Neutrophil (primary cell): Measurements from ENCODE around the gene FAM193B.

Source experiments
- H3K27ac ChIP-seq: fragments of 200-600 bp; sonication (generic); 2 replicates; pipeline ENCODE4 v1.5.1; 2016; ENCODE audit warnings: mild to moderate bottlenecking, moderate library complexity
- H3K27me3 ChIP-seq: fragments of 200-600 bp; sonication (generic); 2 replicates; pipeline ENCODE4 v1.6.0; 2016; ENCODE audit warnings: mild to moderate bottlenecking
- H3K36me3 ChIP-seq: fragments of 200-600 bp; sonication (generic); 2 replicates; pipeline ENCODE4 v1.5.1; 2017
- H3K4me1 ChIP-seq, 2 experiments: fragments of 200-600 bp in 1 of 2; sonication (generic) in 1 of 2; 1 replicate in 1 of 2; 2 replicates in 1 of 2; pipeline versions ENCODE4 v1.5.1 to v1.6.1; 2013 to 2016; ENCODE audit warnings: low read depth in 1 of 2, low read length in 1 of 2, mild to moderate bottlenecking in 1 of 2, moderate library complexity in 1 of 2; ENCODE audit not compliant: control insufficient read depth in 1 of 2, insufficient read depth in 1 of 2
- H3K4me3 ChIP-seq, 2 experiments: fragments of 200-600 bp in 1 of 2; sonication (generic) in 1 of 2; 1 replicate in 1 of 2; 2 replicates in 1 of 2; pipeline ENCODE4 v1.5.1; 2013 to 2016; ENCODE audit warnings: low read depth in 1 of 2, low read length in 1 of 2, mild to moderate bottlenecking in 1 of 2, moderate library complexity in 1 of 2
- H3K9me3 ChIP-seq: fragments of 200-600 bp; sonication (generic); 2 replicates; pipeline ENCODE4 v1.5.1; 2016
- TF ChIP-seq, protein P1 (sequence below): fragments of 200-600 bp; sonication (generic); IDR thresholded peaks from 2 replicates; pipeline ENCODE4 v1.5.1; 2016; ENCODE audit warnings: antibody characterized with exemption

The FAM193B gene

GRCh38 chr5:177519463-177520235 is 34.7 kb downstream of the FAM193B start:
- Histone ChIP-seq H3K4me1 (peaks cover 18 to 21% of the 10 kb centered on the region in 2 experiments), H3K36me3 (peaks cover 57% of the 10 kb centered on the region), H3K27ac (peak overlapping the region; percentile 31), H3K9me3 (no peaks in the 10 kb centered on the region), H3K4me3 (no peak overlapping the region), H3K27me3 (no peaks in the 10 kb centered on the region)
- TF ChIP-seq, protein P1, sequence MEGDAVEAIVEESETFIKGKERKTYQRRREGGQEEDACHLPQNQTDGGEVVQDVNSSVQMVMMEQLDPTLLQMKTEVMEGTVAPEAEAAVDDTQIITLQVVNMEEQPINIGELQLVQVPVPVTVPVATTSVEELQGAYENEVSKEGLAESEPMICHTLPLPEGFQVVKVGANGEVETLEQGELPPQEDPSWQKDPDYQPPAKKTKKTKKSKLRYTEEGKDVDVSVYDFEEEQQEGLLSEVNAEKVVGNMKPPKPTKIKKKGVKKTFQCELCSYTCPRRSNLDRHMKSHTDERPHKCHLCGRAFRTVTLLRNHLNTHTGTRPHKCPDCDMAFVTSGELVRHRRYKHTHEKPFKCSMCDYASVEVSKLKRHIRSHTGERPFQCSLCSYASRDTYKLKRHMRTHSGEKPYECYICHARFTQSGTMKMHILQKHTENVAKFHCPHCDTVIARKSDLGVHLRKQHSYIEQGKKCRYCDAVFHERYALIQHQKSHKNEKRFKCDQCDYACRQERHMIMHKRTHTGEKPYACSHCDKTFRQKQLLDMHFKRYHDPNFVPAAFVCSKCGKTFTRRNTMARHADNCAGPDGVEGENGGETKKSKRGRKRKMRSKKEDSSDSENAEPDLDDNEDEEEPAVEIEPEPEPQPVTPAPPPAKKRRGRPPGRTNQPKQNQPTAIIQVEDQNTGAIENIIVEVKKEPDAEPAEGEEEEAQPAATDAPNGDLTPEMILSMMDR = no peak

- TF ChIP-seq, protein P1 = peak; percentile 27
- Histone ChIP-seq H3K27ac (peak within 1 kb of the TSS; percentile 86), H3K4me3 (peak within 1 kb of the TSS; percentile 89 to 91), H3K4me1 (peaks cover 25 to 26% of the 10 kb centered on the region in 2 experiments), H3K9me3 (no peaks in the 10 kb centered on the region), H3K27me3 (no peaks in the 10 kb centered on the region), H3K36me3 (peaks cover 59% of the 10 kb centered on the region)
Measured at GRCh38 chr5:177516601-177517568, 37.5 kb downstream of the FAM193B start, which contains the start of gene DDX41. Gene DDX41 (minus strand): TSS chr5:177516961. CDS start chr5:177516945, 16 bp downstream.

DNA sequence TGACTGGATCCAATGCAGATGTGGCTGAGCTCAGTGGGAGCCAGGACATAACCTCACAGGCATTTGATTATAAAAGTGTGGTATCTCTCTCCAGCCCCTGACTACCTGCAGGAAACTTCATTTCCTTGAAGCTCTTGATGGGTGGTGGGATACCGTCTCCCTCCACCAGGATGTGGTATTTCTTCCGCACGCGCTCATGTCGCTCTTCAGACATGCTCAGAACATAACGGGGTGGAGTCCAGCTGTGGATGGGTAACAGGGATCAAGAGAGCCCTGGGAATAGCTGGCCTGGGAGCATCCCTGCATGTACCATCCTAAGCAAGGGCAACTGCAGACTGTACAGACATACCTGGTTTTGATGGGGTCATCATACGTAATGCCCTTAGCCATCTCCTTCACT is 38.8 kb downstream of the FAM193B start:
- Histone ChIP-seq H3K36me3 (peaks cover 48% of the 10 kb centered on the region), H3K9me3 (no peaks in the 10 kb centered on the region), H3K4me3 (peak overlapping the region; percentile 89 to 91), H3K27me3 (no peaks in the 10 kb centered on the region), H3K27ac (peak overlapping the region; percentile 86), H3K4me1 (peaks cover 38 to 40% of the 10 kb centered on the region in 2 experiments)
- TF ChIP-seq, protein P1 = no peak

DNA sequence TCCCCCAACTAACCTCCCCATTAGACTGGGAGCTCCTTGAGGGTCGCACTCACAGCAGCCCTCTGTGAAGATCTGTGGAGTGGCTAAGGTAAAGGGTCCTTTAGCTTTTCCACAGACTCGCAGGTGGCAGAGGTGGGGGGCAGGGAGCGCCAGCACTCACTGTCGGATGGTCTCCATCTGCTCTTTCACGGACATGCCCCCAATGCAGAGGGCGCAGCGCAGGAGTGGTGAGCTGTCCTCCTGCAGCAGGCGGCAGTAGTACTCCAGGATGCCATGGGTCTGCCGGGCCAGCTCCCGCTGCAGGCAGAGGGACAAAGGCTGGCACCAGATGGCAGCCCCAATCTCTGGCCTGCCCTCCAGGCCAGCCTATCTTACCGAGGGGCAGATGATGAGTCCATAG is 39.8 kb downstream of the FAM193B start:
- H3K9me3 ChIP-seq = no peaks in the 10 kb centered on the region
- no peak overlapping the region for H3K27ac ChIP-seq
- no peaks in the 10 kb centered on the region for H3K27me3 ChIP-seq
- TF ChIP-seq, protein P1 = no peak
- peaks cover 38% of the 10 kb centered on the region for H3K36me3 ChIP-seq
- no peak overlapping the region for H3K4me3 ChIP-seq
- H3K4me1 ChIP-seq = peaks cover 47% of the 10 kb centered on the region in 2 experiments

DNA sequence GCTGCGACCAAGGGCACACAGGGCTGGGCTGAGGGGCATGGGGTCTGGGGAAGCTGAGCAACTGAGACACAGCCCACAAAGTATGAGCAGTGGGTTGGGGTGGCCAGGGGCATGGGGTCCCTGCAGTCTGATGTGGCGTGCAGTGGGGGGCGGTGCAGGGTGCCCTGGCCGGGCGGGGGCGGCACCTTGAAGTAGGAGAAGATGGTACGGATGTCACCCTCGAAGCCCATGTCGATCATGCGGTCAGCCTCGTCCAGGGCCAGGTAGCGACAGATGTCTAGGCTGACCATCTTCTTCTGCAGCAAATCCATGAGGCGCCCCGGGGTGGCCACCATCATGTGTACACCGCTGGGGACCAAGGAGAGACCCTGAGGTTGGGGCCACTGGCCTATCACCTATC is 40.9 kb downstream of the FAM193B start:
- H3K9me3 ChIP-seq = no peaks in the 10 kb centered on the region
- H3K4me3 ChIP-seq = no peak overlapping the region
- TF ChIP-seq, protein P1 = no peak
- H3K27me3 ChIP-seq = no peaks in the 10 kb centered on the region
- H3K4me1 ChIP-seq = peaks cover 47 to 55% of the 10 kb centered on the region in 2 experiments
- H3K36me3 ChIP-seq = peaks cover 30% of the 10 kb centered on the region
- peak overlapping the region; percentile 99 for H3K27ac ChIP-seq
